Measurements from ENCODE around the gene PROKR2. TPM values are rescaled to one million over a fixed set of nuclear protein-coding genes. Genes with fewer than 3 reads are reported as not detected.

PROKR2 gene
- total RNA-seq, 1 donor from 2014 or later = not detected

- Mint-ChIP-seq H3K4me1 (ENCODE audit: low read depth) (no peaks in the 10 kb centered on the region), H3K27ac (ENCODE audit: unreplicated experiment) (no peak overlapping the region), H3K9me3 (ENCODE audit: low read depth) (peaks cover 5% of the 10 kb centered on the region), H3K4me3 (ENCODE audit: unreplicated experiment) (no peak overlapping the region), H3K36me3 (ENCODE audit: low read depth) (no peaks in the 10 kb centered on the region), H3K27me3 (ENCODE audit: low read depth) (peaks cover 11% of the 10 kb centered on the region)
- no peak for TF ChIP-seq CTCF (IDR thresholded peaks at IDR 0.05)
- no peak for DNase-seq (ENCODE audit: low spot score)
Observed at GRCh38 chr20:5342021-5342420, 25.3 kb upstream of the PROKR2 start.

- no peak overlapping the region for H3K4me3 Mint-ChIP-seq (ENCODE audit: unreplicated experiment)
- H3K27ac Mint-ChIP-seq (ENCODE audit: unreplicated experiment) = no peak overlapping the region
- DNase-seq (ENCODE audit: low spot score) = no peak
- no peaks in the 10 kb centered on the region for H3K36me3 Mint-ChIP-seq (ENCODE audit: low read depth)
- TF ChIP-seq CTCF (IDR thresholded peaks at IDR 0.05) = no peak
- H3K4me1 Mint-ChIP-seq (ENCODE audit: low read depth) = no peaks in the 10 kb centered on the region
- H3K9me3 Mint-ChIP-seq (ENCODE audit: low read depth) = no peaks in the 10 kb centered on the region
- peaks cover 15% of the 10 kb centered on the region for H3K27me3 Mint-ChIP-seq (ENCODE audit: low read depth)
Observed at GRCh38 chr20:5331340-5331739, 14.6 kb upstream of the PROKR2 start.

- no peaks in the 10 kb centered on the region for H3K9me3 Mint-ChIP-seq (ENCODE audit: low read depth)
- no peak for DNase-seq (ENCODE audit: low spot score)
- H3K36me3 Mint-ChIP-seq (ENCODE audit: low read depth) = no peaks in the 10 kb centered on the region
- TF ChIP-seq CTCF (IDR thresholded peaks at IDR 0.05) = no peak
- peaks cover 12% of the 10 kb centered on the region for H3K27me3 Mint-ChIP-seq (ENCODE audit: low read depth)
- H3K4me1 Mint-ChIP-seq (ENCODE audit: low read depth) = no peaks in the 10 kb centered on the region
- no peak overlapping the region for H3K27ac Mint-ChIP-seq (ENCODE audit: unreplicated experiment)
- H3K4me3 Mint-ChIP-seq (ENCODE audit: unreplicated experiment) = no peak overlapping the region
Observed at GRCh38 chr20:5328268-5328667, 11.5 kb upstream of the PROKR2 start.

- no peak for DNase-seq (ENCODE audit: low spot score)
- no peaks in the 10 kb centered on the region for H3K4me1 Mint-ChIP-seq (ENCODE audit: low read depth)
- peaks cover 15% of the 10 kb centered on the region for H3K27me3 Mint-ChIP-seq (ENCODE audit: low read depth)
- H3K27ac Mint-ChIP-seq (ENCODE audit: unreplicated experiment) = no peak overlapping the region
- no peaks in the 10 kb centered on the region for H3K36me3 Mint-ChIP-seq (ENCODE audit: low read depth)
- no peak overlapping the region for H3K4me3 Mint-ChIP-seq (ENCODE audit: unreplicated experiment)
- peaks cover 2% of the 10 kb centered on the region for H3K9me3 Mint-ChIP-seq (ENCODE audit: low read depth)
- TF ChIP-seq CTCF (IDR thresholded peaks at IDR 0.05) = no peak
Observed at GRCh38 chr20:5327356-5327755, 10.6 kb upstream of the PROKR2 start.

GRCh38 chr20:5315807-5316187 lies 957 bp downstream of the PROKR2 start:
- Mint-ChIP-seq H3K27me3 (ENCODE audit: low read depth) (peaks cover 56% of the 10 kb centered on the region), H3K4me3 (ENCODE audit: unreplicated experiment) (no peak overlapping the region), H3K27ac (ENCODE audit: unreplicated experiment) (no peak overlapping the region), H3K9me3 (ENCODE audit: low read depth) (peaks cover 7% of the 10 kb centered on the region), H3K4me1 (ENCODE audit: low read depth) (no peaks in the 10 kb centered on the region), H3K36me3 (ENCODE audit: low read depth) (no peaks in the 10 kb centered on the region)
- no peak for DNase-seq (ENCODE audit: low spot score)
- no peak for TF ChIP-seq CTCF (IDR thresholded peaks at IDR 0.05)
